GM12892 (cell line): ENCODE measurements around the gene NTN5.

Experiments
- POLR2A ChIP-seq: IDR thresholded peaks from 2 replicates; pipeline ENCODE4 v1.6.1; 2011; ENCODE audit warnings: low read depth, low read length, control low read depth
- POLR2AphosphoS5 ChIP-seq: IDR thresholded peaks from 2 replicates; pipeline ENCODE4 v1.6.1; 2011; ENCODE audit warnings: low read depth, low read length, control low read depth
- TAF1 ChIP-seq: IDR thresholded peaks from 2 replicates; pipeline ENCODE4 v1.6.1; 2011; ENCODE audit warnings: low read depth, mild to moderate bottlenecking, control low read depth, low read length, borderline replicate concordance

GRCh38 chr19:48718711-48719231 lies 46.0 kb upstream of the NTN5 start:
- TF ChIP-seq POLR2A = no peak
- TF ChIP-seq POLR2AphosphoS5 = no peak
- no peak for TF ChIP-seq TAF1
